Upper lobe of left lung (tissue), 6 donors: ENCODE results near the gene KCND2. TPM values are rescaled to one million over a fixed set of nuclear protein-coding genes. Genes with fewer than 3 reads are reported as not detected.

Source experiments
- ATAC-seq, 2 donors: fragments of 200-7000 bp; cut with Tn5 transposase; one replicate each; pipeline ENCODE4 v1.9.1; 2022; ENCODE audit warnings: mild to moderate bottlenecking in 2 of 2, moderate library complexity in 2 of 2; ENCODE audit not compliant: low FRiP score in 2 of 2
- DNase-seq, 2 donors: peaks; one replicate each; pipeline ENCODE4 v3.0.0-alpha.2; 2019 to 2020
- H3K27ac ChIP-seq, 4 donors: fragments of 200-600 bp; sonication (generic); one replicate each; pipeline ENCODE4 v1.5.1; 2016 to 2019
- H3K27me3 ChIP-seq, 4 donors: fragments of 200-600 bp; sonication (generic); one replicate each; pipeline ENCODE4 v1.5.1; 2017 to 2019
- H3K36me3 ChIP-seq, 4 donors: fragments of 200-600 bp; sonication (generic); one replicate each; pipeline ENCODE4 v1.5.1; 2016 to 2019
- H3K4me1 ChIP-seq, 4 donors: fragments of 200-600 bp; sonication (generic); one replicate each; pipeline ENCODE4 v1.5.1; 2018 to 2019
- H3K4me3 ChIP-seq, 4 donors: fragments of 200-600 bp; sonication (generic); one replicate each; pipeline ENCODE4 v1.5.1; 2017 to 2019; ENCODE audit warnings: mild to moderate bottlenecking in 2 of 4, moderate library complexity in 1 of 4
- H3K9me3 ChIP-seq, 4 donors: fragments of 200-600 bp; sonication (generic); one replicate each; pipeline ENCODE4 v1.5.1; 2018 to 2019
- CTCF ChIP-seq, 6 experiments: fragments of 450-650 bp in 4 of 6; fragments of 200-600 bp in 2 of 6; sonication (generic) in 2 of 6; IDR thresholded peaks; one replicate each; pipeline ENCODE4 v1.5.1; 2016 to 2019; ENCODE audit warnings: antibody characterized with exemption in 6 of 6
- EP300 ChIP-seq, 4 donors: sonication (generic); formaldehyde crosslinking; IDR thresholded peaks; one replicate each; pipeline ENCODE4 v1.5.1; 2017; ENCODE audit warnings: antibody characterized with exemption in 4 of 4, control low read depth in 2 of 4
- POLR2A ChIP-seq, 4 donors: fragments of 450-650 bp; IDR thresholded peaks; one replicate each; pipeline ENCODE4 v1.5.1; 2016 to 2017; ENCODE audit warnings: antibody characterized with exemption in 4 of 4, mild to moderate bottlenecking in 2 of 4
- POLR2AphosphoS5 ChIP-seq, 2 donors: sonication (generic); formaldehyde crosslinking; IDR thresholded peaks; one replicate each; pipeline ENCODE4 v1.5.1; 2017; ENCODE audit warnings: antibody characterized with exemption in 2 of 2
- WGBS, 2 donors: methylation state at CpG; one replicate each; pipeline ENCODE4 v1.1.5; 2017 to 2018; 5-methylcytosine and 5-hydroxymethylcytosine counted together
- total RNA-seq, 6 donors: library from RNA; depleted of rRNA in 4 of 6; stranded (reverse); fragments of >200 nt in 4 of 6; gene quantifications; one replicate each; pipeline versions ENCODE4 v1.1.0 to v1.2.1, GENCODE V29; 2016 to 2021
- donor health status: DM: no; HTN: no; CAD: no; lungs with moderate emphysema.
- donor health status: DM: no; HTN: yes; CAD: no; lungs with severe emphysema.

Gene KCND2
- total RNA-seq, 6 donors from 2014 or later, result under 0.01 to 0.67 (median 0.23) TPM; not detected in 2

- Histone ChIP-seq H3K27me3 (no peaks in the 10 kb centered on the region), H3K9me3 (no peaks in the 10 kb centered on the region), H3K27ac (no peak overlapping the region), H3K4me3 (no peak overlapping the region), H3K4me1 (no peaks in the 10 kb centered on the region), H3K36me3 (no peaks in the 10 kb centered on the region)
- no peak for DNase-seq
- WGBS, 2 donors, result 55 to 58% methylated on average over 3 of the region's 3 CpGs
- ATAC-seq, result no peak
- TF ChIP-seq CTCF (IDR thresholded peaks at IDR 0.05) (no peak), EP300 (IDR thresholded peaks at IDR 0.05) (no peak), POLR2A (IDR thresholded peaks at IDR 0.05) (no peak), POLR2AphosphoS5 (IDR thresholded peaks at IDR 0.05) (no peak)
Measured at GRCh38 chr7:120468611-120469010, 195.6 kb downstream of the KCND2 start.

- Histone ChIP-seq H3K9me3 (no peaks in the 10 kb centered on the region), H3K4me1 (no peaks in the 10 kb centered on the region), H3K27ac (no peak overlapping the region), H3K4me3 (no peak overlapping the region), H3K27me3 (no peaks in the 10 kb centered on the region), H3K36me3 (no peaks in the 10 kb centered on the region)
- DNase-seq, result no peak
- ATAC-seq, result no peak
- WGBS, 2 donors, result 92 to 94% methylated on average over 3 of the region's 3 CpGs
- TF ChIP-seq POLR2AphosphoS5 (IDR thresholded peaks at IDR 0.05), result no peak
- no peak for TF ChIP-seq CTCF (IDR thresholded peaks at IDR 0.05)
- TF ChIP-seq POLR2A (IDR thresholded peaks at IDR 0.05), result no peak
- no peak for TF ChIP-seq EP300 (IDR thresholded peaks at IDR 0.05)
Measured at GRCh38 chr7:120472892-120473291, 199.9 kb downstream of the KCND2 start.

GRCh38 chr7:120473352-120473751, 200.4 kb downstream of the KCND2 start:
- Histone ChIP-seq H3K4me3 (no peak overlapping the region), H3K27me3 (no peaks in the 10 kb centered on the region), H3K4me1 (no peaks in the 10 kb centered on the region), H3K36me3 (no peaks in the 10 kb centered on the region), H3K9me3 (no peaks in the 10 kb centered on the region), H3K27ac (no peak overlapping the region)
- TF ChIP-seq EP300 (IDR thresholded peaks at IDR 0.05) (no peak), CTCF (IDR thresholded peaks at IDR 0.05) (no peak), POLR2A (IDR thresholded peaks at IDR 0.05) (no peak), POLR2AphosphoS5 (IDR thresholded peaks at IDR 0.05) (no peak)
- ATAC-seq (no peak), DNase-seq (no peak)
- WGBS, 2 donors, result 87 to 92% methylated on average over 5 of the region's 5 CpGs

GRCh38 chr7:120475994-120476393, 203.0 kb downstream of the KCND2 start:
- no peaks in the 10 kb centered on the region for H3K4me1 ChIP-seq
- no peaks in the 10 kb centered on the region for H3K27me3 ChIP-seq
- H3K9me3 ChIP-seq, result no peaks in the 10 kb centered on the region
- no peak for DNase-seq
- no peaks in the 10 kb centered on the region for H3K36me3 ChIP-seq
- H3K4me3 ChIP-seq, result no peak overlapping the region
- TF ChIP-seq POLR2AphosphoS5 (IDR thresholded peaks at IDR 0.05), result no peak
- no peak for ATAC-seq
- H3K27ac ChIP-seq, result no peak overlapping the region

GRCh38 chr7:120480472-120480871, 207.5 kb downstream of the KCND2 start:
- DNase-seq (no peak), ATAC-seq (no peak)
- Histone ChIP-seq H3K4me1 (no peaks in the 10 kb centered on the region), H3K9me3 (no peaks in the 10 kb centered on the region), H3K27me3 (no peaks in the 10 kb centered on the region), H3K4me3 (no peak overlapping the region), H3K27ac (no peak overlapping the region), H3K36me3 (no peaks in the 10 kb centered on the region)
- WGBS, 2 donors, result 74 to 80% methylated on average over 2 of the region's 2 CpGs
- no peak for TF ChIP-seq CTCF (IDR thresholded peaks at IDR 0.05)
- no peak for TF ChIP-seq POLR2A (IDR thresholded peaks at IDR 0.05)
- no peak for TF ChIP-seq POLR2AphosphoS5 (IDR thresholded peaks at IDR 0.05)
- no peak for TF ChIP-seq EP300 (IDR thresholded peaks at IDR 0.05)
